Stimulated activated CD4-positive, alpha-beta T cell treated with anti-CD3 and anti-CD28 coated beads, Interleukin-4, amount 100 ng/mL, for 4 hours (primary cell): ENCODE data around the gene TMEM94.

ENCODE experiments used
- DNase-seq, 2 experiments: peaks; one replicate each; pipeline ENCODE4 v3.0.0-alpha.2; 2020

TMEM94 gene

DNA sequence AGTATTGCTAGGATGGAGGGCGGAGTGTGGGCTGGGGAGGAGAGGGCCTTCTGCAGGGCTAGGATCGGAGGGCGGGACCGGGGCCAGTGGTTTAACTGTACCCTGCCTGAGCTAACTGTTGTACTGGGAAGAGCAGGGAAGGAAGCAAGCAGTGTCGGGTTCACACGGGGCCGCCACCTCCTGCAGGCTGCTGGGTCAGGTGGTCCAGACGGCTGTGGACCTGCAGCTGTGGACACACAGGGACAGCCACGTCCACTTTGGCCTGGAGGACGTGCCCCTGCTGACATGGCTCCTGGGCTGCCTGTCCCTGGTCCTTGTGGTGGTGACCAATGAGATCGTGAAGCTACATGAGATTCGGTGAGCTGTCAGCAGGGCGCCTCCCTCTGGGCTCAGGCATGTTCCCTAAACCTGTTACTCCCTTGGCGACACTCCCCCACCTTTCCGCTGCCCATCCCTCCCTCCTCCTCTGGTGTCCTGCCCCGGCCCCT, 42.3 kb downstream of the TMEM94 start:
- DNase-seq = no peak

- no peak for DNase-seq
Observed at GRCh38 chr17:75499313-75500022, 43.0 kb downstream of the TMEM94 start.

DNA sequence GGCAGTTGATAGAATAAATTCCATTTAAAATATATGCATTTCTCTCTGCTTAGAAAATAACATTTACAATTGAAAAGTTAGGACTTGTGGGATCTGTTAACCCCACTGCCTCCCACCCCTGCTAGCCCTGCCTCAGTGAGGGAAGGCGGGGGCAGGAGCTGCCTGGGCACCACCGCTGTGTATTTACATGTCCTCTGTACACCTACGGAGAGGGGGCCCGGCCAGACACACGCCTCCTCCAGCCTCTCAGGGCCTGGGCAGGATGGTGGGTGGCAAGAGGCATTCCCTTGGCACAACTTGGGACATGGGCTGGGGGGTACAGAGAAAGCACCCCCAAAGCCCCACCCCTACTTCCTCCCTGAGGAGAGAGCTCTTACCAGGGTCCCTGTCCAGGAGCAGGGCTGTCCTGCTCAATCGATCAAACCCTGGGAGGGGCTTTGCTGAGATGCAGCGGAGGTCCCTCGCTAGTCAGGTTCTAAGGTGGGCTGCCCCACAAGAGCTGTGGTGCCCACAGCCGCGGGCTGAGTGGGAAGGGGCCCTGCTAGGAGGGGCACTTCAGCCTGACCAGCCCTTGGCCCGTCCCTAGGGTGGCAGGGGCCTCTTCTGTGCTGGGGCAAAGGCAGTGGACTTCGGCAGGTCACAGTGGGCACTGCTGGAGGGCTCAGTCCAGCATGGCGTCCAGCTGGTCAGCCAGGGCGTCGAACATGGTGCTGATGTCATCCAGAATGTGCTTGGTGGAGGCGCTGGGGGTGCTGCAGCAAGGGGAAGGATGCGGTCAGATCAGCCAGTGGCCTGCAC, 44.2 kb downstream of the TMEM94 start:
- DNase-seq = no peak

DNA sequence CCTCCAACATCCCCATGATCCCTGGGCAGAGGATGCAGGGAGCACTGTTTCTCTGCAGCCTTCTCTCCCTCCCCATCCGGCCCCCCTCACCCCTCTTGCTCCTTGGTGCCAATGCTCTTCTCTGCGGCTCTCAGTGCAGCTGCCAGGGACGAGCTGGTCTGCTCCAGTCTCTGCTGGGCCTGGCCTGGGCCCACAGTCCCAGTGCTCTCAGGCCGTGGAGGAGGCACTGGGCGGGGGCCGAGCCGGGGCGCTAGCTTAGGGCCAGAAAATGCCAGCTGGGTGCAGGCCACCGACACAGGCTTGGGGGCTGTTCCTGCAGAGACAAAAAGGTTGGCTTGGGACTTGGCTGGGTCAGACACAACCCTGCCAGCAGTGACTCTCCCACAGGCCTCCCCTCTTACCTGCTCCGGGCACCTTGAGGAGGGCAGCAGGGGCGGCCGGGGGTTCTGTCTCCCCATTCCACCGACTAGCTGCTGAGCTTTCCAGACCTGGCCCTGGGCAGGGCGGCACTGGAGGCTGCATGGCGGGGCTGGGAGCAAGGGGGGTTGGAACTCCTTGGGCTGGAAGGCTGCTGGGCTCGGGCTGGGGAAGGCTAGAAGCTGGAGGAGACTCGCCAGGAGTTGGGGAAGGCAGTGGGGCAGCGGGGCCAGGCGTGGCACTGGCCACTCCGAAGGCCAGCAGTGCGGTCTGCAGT, 45.1 kb downstream of the TMEM94 start:
- DNase-seq = no peak

- DNase-seq = no peak
Observed at GRCh38 chr17:75502072-75502720, 45.8 kb downstream of the TMEM94 start.

- no peak for DNase-seq
Observed at GRCh38 chr17:75502721-75503329, 46.4 kb downstream of the TMEM94 start.

- DNase-seq = no peak
Observed at GRCh38 chr17:75503337-75503950, 47.0 kb downstream of the TMEM94 start.

DNA sequence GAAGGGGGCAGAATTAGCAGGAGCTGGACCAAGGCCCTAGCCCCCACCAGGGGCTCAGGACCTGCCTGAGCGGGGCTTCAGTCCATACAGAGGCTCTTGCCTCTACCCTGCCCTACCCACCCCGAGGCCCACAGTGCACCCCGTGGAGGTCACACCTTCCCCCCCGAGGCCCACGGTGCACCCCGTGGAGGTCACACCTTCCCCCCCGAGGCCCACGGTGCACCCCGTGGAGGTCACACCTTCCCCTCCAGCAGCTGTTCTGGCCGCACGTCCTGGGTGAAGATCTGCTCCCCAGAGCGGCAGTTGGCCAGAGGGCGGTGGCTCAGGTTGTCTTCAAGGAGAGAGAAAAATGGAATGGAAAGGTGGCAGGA, 47.5 kb downstream of the TMEM94 start:
- no peak for DNase-seq

DNA sequence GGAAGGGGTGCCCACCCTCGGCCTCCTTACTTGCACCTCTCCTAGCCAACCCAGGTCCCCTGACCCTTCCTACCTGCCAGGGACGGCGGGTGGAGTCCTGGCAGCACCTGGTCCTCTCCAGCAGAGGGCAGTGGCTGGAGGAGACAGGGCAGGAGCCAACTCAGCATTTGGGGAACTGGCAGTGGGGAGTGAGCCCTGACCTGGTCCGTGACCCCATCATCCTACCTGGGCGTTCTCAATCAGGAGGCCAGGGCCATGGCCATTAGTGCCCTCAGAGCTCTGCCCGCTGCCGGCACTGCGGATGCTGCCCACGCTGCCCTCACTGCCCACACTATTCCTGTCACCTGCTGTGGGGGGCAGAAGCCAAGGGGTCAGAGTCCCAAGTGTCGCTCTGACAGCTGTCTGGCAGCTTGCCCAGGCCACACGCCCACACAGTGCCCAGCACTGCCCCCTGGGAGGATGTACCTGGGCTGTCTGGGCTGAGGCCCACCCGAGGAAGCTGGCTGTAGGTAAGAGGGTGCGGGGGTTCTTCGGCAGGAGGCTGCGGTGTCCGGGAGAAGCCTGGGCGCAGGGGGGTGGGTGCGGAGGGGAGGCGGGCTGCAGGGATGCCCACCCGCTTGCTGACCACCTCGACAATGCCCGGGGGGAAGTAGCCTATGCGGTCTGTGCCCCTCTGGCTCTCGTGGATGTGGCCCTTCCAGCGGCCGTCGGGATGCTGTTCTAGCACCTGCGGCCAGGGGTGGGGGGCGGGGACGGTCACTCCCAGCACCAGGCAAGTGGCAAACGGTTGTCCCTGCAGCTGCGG, 48.1 kb downstream of the TMEM94 start:
- DNase-seq = peak in 1 of 2 experiments; percentile 27

GRCh38 chr17:75505152-75505409, 48.6 kb downstream of the TMEM94 start:
- DNase-seq = no peak

DNA sequence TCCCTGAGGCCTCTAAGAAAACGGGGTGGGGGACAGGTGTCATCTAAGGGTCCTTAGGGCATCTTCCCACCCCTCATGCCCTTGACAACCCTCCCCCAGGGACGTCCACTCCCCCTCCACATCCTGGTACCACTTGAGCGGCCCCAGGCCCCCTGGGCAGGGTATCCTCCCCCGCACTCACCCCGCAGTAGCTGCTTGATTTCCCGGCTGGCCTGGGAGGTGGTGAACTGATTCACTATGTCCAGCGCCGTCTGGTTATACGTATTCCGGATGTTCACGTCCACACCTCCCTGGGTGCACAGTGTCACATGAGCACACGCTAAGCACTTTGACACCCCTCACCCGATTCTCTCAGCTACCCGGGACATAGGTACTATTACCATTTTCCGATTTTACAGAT, 49.2 kb downstream of the TMEM94 start:
- DNase-seq = no peak

- no peak for DNase-seq
Observed at GRCh38 chr17:75506134-75506533, 49.7 kb downstream of the TMEM94 start.

DNA sequence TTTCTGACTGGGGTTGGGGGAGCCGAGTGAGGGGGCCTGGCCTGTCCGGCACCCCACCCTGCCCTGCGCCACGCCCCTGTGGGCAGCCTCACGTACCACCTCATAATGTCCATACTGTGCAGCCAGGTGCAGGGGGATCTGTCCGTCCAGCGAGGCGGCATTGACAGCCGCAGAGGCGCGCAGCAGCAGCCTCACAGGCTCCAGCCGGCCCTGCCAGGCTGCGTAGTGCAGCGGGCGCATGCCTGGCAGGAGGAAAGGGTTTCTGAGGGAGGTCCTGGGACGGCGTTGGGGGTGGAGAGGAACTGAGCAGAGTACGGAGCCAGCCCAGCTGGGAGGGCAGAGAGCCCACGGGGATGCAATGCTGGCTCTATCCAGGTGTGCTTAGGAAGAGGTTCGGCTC, 50.5 kb downstream of the TMEM94 start:
- no peak for DNase-seq

GRCh38 chr17:75507733-75508719, 51.6 kb downstream of the TMEM94 start:
- no peak for DNase-seq

DNA sequence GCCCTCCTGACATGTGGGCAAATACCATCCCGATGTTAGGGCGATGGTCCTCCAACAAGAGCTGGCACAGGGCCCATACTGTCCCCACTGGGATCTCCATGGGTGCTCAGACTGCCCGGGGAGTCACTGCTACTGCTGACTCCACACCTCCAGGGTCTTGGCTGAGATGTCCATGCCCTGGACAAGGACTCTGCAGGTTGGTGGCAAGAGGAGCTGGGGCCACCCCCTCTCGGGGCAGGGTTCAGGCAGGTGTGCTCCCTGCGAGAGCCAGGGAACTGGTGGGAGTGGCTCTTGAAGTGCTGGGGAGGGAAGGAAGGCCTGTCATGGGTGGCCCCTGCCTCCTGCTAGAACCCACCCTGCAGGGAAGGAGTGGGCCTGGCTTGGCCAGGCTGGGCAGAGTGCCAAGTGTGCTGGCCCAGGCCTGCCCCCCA, 52.5 kb downstream of the TMEM94 start:
- DNase-seq = no peak

- DNase-seq = no peak
Observed at GRCh38 chr17:75509528-75510258, 53.3 kb downstream of the TMEM94 start.

- DNase-seq = no peak
Observed at GRCh38 chr17:75511270-75511609, 54.8 kb downstream of the TMEM94 start.

GRCh38 chr17:75511610-75512575, 55.5 kb downstream of the TMEM94 start:
- no peak for DNase-seq
